Measurements from ENCODE around the gene MATN1. TPM values are rescaled to one million over a fixed set of nuclear protein-coding genes. Genes with fewer than 3 reads are reported as not detected.

MATN1 gene
- polyA plus RNA-seq, 2 of the 4 experiments (the other 2 are of a cell fraction): 0.05 to 0.17 TPM

GRCh38 chr1:30697571-30698376, 25.6 kb downstream of the MATN1 start:
- Histone ChIP-seq H3K4me1 (peaks cover 8% of the 10 kb centered on the region; the same call in 2 of the 3 replicates), H3K4me3 (no peak overlapping the region), H3K4me2 (no peak overlapping the region), H3K27ac (no peak overlapping the region), H3K9me3 (no peaks in the 10 kb centered on the region)
- TF ChIP-seq REST (IDR thresholded peaks at IDR 0.05) (no peak), MYC (IDR thresholded peaks at IDR 0.05; ENCODE audit: borderline replicate concordance, low read length) (no peak), FOSB (CRISPR knock-in tag; IDR thresholded peaks at IDR 0.05) (no peak), FOSL2 (IDR thresholded peaks at IDR 0.05) (no peak), FOSL2 (CRISPR knock-in tag; IDR thresholded peaks at IDR 0.05) (no peak), SREBF2 (IDR thresholded peaks at IDR 0.05) (no peak), E2F6 (IDR thresholded peaks at IDR 0.05; ENCODE audit: borderline replicate concordance, low read depth) (no peak), ZC3H11A (IDR thresholded peaks at IDR 0.05) (no peak)
- ChIA-PET POLR2A (no interaction called here), CTCF (interaction anchor here (0.6 to 2.0 kb wide), 2 partner anchors 10 to 28 kb away, joined by 3 to 8 read pairs; no protein-coding TSS in a partner anchor)
- ATAC-seq: no peak; a peak in 1 of 6 replicates
- DNase-seq (ENCODE audit: low read depth in 1 of 2, low spot score in 1 of 2): no peak
- FAIRE-seq: no peak
- WGBS (ENCODE audit: missing lambda C conversion rate): 58% methylated on average over 4 of the region's 9 CpGs

- CTCF ChIA-PET: interaction anchor here (0.6 kb wide), 1 partner anchor 29 kb away, joined by 3 read pairs; no protein-coding TSS in a partner anchor
- WGBS (ENCODE audit: missing lambda C conversion rate): 66% methylated on average over 3 of the region's 6 CpGs
Measured at GRCh38 chr1:30696831-30697230, 26.6 kb downstream of the MATN1 start.

GRCh38 chr1:30695439-30695841, 27.9 kb downstream of the MATN1 start:
- Histone ChIP-seq H3K4me1 (no peaks in the 10 kb centered on the region; the same call in 2 of the 3 replicates), H3K4me2 (no peak overlapping the region), H3K9me3 (no peaks in the 10 kb centered on the region), H3K27ac (no peak overlapping the region), H3K4me3 (no peak overlapping the region)
- no peak for DNase-seq (ENCODE audit: low read depth in 1 of 2, low spot score in 1 of 2)
- no peak for ATAC-seq
- FAIRE-seq: no peak
- WGBS (ENCODE audit: missing lambda C conversion rate): 54% methylated on average over 5 of the region's 6 CpGs
- CTCF ChIA-PET: no interaction called here
- TF ChIP-seq MAZ (IDR thresholded peaks at IDR 0.05; ENCODE audit: borderline replicate concordance, low read depth, low read length) (no peak), SMC3 (IDR thresholded peaks at IDR 0.05) (no peak), ZSCAN20 (CRISPR knock-in tag; IDR thresholded peaks at IDR 0.05) (no peak), MAX (IDR thresholded peaks at IDR 0.05) (no peak), CBX2 (IDR thresholded peaks at IDR 0.05; ENCODE audit: borderline replicate concordance, low read depth) (no peak), CHD2 (IDR thresholded peaks at IDR 0.05; ENCODE audit: low read length, partially characterized antibody) (no peak), HEYL (CRISPR knock-in tag; IDR thresholded peaks at IDR 0.05) (no peak), POLR2AphosphoS2 (conservative IDR thresholded peaks at IDR 0.05; ENCODE audit: low read length) (no peak)
- POLR2A ChIA-PET: no interaction called here

More at GRCh38 chr1:30696831-30697230, 26.6 kb downstream of the MATN1 start:
- DNase-seq (ENCODE audit: low read depth in 1 of 2, low spot score in 1 of 2) (no peak), ATAC-seq (no peak), FAIRE-seq (no peak)
- Histone ChIP-seq H3K4me2 (no peak overlapping the region), H3K4me1 (peaks cover 8% of the 10 kb centered on the region; the same call in 2 of the 3 replicates), H3K4me3 (no peak overlapping the region), H3K9me3 (no peaks in the 10 kb centered on the region), H3K27ac (no peak overlapping the region)
- POLR2A ChIA-PET: no interaction called here
- TF ChIP-seq RARB (CRISPR knock-in tag; IDR thresholded peaks at IDR 0.05) (no peak), RNF2 (IDR thresholded peaks at IDR 0.05; ENCODE audit: borderline replicate concordance, low read depth) (no peak), POLR2AphosphoS2 (conservative IDR thresholded peaks at IDR 0.05; ENCODE audit: low read length) (no peak), KDM5A (IDR thresholded peaks at IDR 0.05) (no peak), POLR2A (IDR thresholded peaks at IDR 0.05; ENCODE audit: low read length) (no peak), CHD4 (IDR thresholded peaks at IDR 0.05; ENCODE audit: borderline replicate concordance) (no peak), HOXB5 (CRISPR knock-in tag; IDR thresholded peaks at IDR 0.05) (no peak)
